ENCODE results near the gene FJX1. TPM values are rescaled to one million over a fixed set of nuclear protein-coding genes. Genes with fewer than 3 reads are reported as not detected.

FJX1 gene
- total RNA-seq, 1 donor from 2014 or later = 0.73 TPM

DNA sequence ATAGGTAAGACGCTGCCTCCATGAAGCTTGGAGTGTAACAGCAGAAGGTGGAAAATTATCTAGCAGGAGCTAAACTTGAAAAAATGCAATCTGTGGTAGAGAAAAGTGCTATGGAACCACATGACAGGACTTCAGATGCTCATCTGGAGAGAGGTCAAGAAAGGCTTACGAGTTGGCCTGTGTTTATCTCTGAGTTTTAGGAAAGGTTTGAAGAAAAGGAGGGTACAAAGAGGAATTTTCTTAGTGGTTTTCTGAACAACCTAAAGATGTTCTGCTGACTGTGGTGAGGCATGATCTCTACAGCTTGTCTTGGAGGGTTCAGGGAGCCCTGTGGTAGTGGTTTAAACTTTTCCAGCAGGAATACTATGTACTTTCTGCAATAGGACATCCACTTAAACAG is 8.2 kb downstream of the FJX1 start:
- peaks cover 52% of the 10 kb centered on the region for H3K27me3 Mint-ChIP-seq
- CTCF ChIA-PET = no interaction called here
- TF ChIP-seq, protein P1, sequence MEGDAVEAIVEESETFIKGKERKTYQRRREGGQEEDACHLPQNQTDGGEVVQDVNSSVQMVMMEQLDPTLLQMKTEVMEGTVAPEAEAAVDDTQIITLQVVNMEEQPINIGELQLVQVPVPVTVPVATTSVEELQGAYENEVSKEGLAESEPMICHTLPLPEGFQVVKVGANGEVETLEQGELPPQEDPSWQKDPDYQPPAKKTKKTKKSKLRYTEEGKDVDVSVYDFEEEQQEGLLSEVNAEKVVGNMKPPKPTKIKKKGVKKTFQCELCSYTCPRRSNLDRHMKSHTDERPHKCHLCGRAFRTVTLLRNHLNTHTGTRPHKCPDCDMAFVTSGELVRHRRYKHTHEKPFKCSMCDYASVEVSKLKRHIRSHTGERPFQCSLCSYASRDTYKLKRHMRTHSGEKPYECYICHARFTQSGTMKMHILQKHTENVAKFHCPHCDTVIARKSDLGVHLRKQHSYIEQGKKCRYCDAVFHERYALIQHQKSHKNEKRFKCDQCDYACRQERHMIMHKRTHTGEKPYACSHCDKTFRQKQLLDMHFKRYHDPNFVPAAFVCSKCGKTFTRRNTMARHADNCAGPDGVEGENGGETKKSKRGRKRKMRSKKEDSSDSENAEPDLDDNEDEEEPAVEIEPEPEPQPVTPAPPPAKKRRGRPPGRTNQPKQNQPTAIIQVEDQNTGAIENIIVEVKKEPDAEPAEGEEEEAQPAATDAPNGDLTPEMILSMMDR (IDR thresholded peaks at IDR 0.05) = no peak
- no peak for DNase-seq
- no peak overlapping the region for H3K4me3 Mint-ChIP-seq
- no peak overlapping the region for H3K27ac Mint-ChIP-seq
- H3K36me3 Mint-ChIP-seq (ENCODE audit: low read depth) = no peaks in the 10 kb centered on the region
- no peaks in the 10 kb centered on the region for H3K9me3 Mint-ChIP-seq
- intact Hi-C loops (cut with micrococcal nuclease) = no loop called here
- ATAC-seq (ENCODE audit: low read depth) = no peak
- no peaks in the 10 kb centered on the region for H3K4me1 Mint-ChIP-seq
- POLR2A ChIA-PET = no interaction called here

DNA sequence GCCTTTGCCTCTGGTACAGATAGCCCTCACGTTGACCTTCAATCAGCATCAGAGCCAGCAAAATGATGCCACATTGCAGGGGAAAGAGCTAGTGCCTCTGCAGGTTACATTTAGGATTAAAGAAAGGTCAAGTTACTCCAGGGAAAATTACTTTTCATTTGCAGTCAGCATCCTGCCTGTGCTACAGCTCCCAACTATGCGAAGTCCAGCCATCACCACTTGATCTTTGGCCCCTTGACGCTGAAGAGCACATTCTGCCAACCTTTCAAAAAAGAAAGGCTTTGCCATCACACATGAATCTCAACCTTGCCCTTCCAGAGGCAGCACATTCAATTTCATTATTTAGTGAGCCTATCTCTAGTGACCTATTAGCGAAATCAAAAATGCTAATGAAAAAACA is 11.3 kb downstream of the FJX1 start:
- DNase-seq = no peak
- intact Hi-C loops (cut with micrococcal nuclease) = no loop called here
- ChIA-PET POLR2A (no interaction called here), CTCF (no interaction called here)
- H3K27ac Mint-ChIP-seq = no peak overlapping the region
- no peak for ATAC-seq (ENCODE audit: low read depth)
- TF ChIP-seq, protein P1 (IDR thresholded peaks at IDR 0.05) = no peak
- H3K4me1 Mint-ChIP-seq = no peaks in the 10 kb centered on the region
- peaks cover 45% of the 10 kb centered on the region for H3K27me3 Mint-ChIP-seq
- no peaks in the 10 kb centered on the region for H3K36me3 Mint-ChIP-seq (ENCODE audit: low read depth)
- no peak overlapping the region for H3K4me3 Mint-ChIP-seq
- no peaks in the 10 kb centered on the region for H3K9me3 Mint-ChIP-seq

DNA sequence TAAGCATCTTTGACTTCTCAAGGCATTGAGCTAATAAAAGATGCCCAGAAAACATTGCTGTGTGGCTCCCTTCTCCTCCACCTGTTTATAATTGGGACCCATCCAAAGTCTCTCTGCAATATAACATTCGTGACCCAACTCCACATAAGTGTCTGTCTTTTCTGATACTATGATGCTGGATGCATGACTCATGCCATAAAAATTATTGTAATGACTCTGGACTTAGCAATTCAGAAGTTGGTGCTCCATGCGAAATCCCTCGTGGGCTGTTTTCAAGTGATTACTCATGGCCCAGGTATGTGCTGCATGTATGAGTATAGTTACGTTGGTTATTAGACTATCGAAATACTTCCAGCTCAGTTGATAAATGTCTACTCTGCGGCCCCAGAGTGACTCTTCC is 11.7 kb downstream of the FJX1 start:
- intact Hi-C loops (cut with micrococcal nuclease) = no loop called here
- Mint-ChIP-seq H3K27ac (no peak overlapping the region), H3K9me3 (no peaks in the 10 kb centered on the region), H3K4me1 (no peaks in the 10 kb centered on the region), H3K36me3 (ENCODE audit: low read depth) (no peaks in the 10 kb centered on the region), H3K4me3 (no peak overlapping the region), H3K27me3 (peaks cover 45% of the 10 kb centered on the region)
- DNase-seq (no peak), ATAC-seq (ENCODE audit: low read depth) (no peak)
- ChIA-PET POLR2A (no interaction called here), CTCF (no interaction called here)
- TF ChIP-seq, protein P1 (IDR thresholded peaks at IDR 0.05) = no peak

DNA sequence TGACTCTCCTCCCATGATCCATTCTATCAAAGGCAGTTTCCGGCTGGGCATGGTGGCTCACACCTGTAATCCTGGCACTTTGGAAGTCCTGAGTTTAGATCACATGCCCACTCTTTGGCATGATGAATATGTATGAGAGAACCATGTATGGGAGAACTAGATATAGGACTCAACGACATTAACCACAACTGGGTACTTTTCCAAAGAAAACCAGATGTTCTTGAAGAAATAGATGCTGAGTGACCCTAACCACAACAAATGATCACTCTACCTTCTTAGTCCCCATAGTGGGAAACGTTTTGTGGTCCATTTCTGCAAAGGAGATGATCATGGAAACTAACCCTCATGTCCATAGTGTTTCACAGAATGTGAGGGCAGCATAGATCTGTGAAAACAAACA is 13.6 kb downstream of the FJX1 start:
- CTCF ChIA-PET = no interaction called here
- no peak overlapping the region for H3K27ac Mint-ChIP-seq

DNA sequence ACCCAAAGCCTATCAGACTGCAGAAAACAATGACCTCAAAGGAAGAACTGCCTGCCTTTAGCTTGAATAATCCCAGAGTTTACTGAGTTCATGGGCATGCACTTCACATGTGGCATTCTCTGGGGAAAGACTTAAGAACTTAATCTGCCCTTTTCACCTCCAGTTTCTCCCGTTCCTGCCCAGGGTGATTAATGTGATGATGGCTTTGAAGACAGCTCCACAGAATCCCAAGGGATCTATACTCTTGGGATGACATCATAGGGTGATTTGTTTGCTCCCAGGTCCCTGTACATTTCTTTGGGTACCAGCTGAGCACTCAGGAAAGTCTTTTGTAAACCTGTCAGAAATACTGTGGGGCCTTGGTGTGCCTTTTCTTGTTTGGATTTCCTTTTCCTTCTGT is 14.0 kb downstream of the FJX1 start:
- ATAC-seq (ENCODE audit: low read depth) (no peak), DNase-seq (no peak)
- Mint-ChIP-seq H3K9me3 (no peaks in the 10 kb centered on the region), H3K27ac (no peak overlapping the region), H3K27me3 (peaks cover 46% of the 10 kb centered on the region), H3K4me1 (no peaks in the 10 kb centered on the region), H3K4me3 (no peak overlapping the region), H3K36me3 (ENCODE audit: low read depth) (no peaks in the 10 kb centered on the region)
- intact Hi-C loops (cut with micrococcal nuclease) = no loop called here
- TF ChIP-seq, protein P1 (IDR thresholded peaks at IDR 0.05) = no peak
- ChIA-PET CTCF (no interaction called here), POLR2A (no interaction called here)

More for the DNA sequence above, 13.6 kb downstream of the FJX1 start:
- ATAC-seq (ENCODE audit: low read depth) (no peak), DNase-seq (no peak)
- H3K4me3 Mint-ChIP-seq = no peak overlapping the region
- H3K9me3 Mint-ChIP-seq = no peaks in the 10 kb centered on the region
- no peaks in the 10 kb centered on the region for H3K4me1 Mint-ChIP-seq
- TF ChIP-seq, protein P1 (IDR thresholded peaks at IDR 0.05) = no peak
- POLR2A ChIA-PET = no interaction called here
- intact Hi-C loops (cut with micrococcal nuclease) = no loop called here
- no peaks in the 10 kb centered on the region for H3K36me3 Mint-ChIP-seq (ENCODE audit: low read depth)
- H3K27me3 Mint-ChIP-seq = peaks cover 46% of the 10 kb centered on the region

Measured in activated B cell treated with CpG ODN at 0.5 μM for 24 hours (primary cell).